AG04450 (cell line): ENCODE data around the gene NEDD4. TPM values are rescaled to one million over a fixed set of nuclear protein-coding genes. Genes with fewer than 3 reads are reported as not detected.

Experiments
- CTCF ChIA-PET: fragments of 300-600, 350-600 bp; formaldehyde crosslinking; extraction: SDS; loops from one replicate; lab custom pipeline; 2022; ENCODE audit warnings: antibody characterized with exemption, inconsistent platforms; lab: Charles Lee
- POLR2A ChIA-PET: fragments of 350-600 bp; formaldehyde crosslinking; extraction: SDS; loops from one replicate; lab custom pipeline; 2021; ENCODE audit warnings: antibody characterized with exemption, inconsistent platforms; lab: Yijun Ruan, JAX
- DNase-seq: peaks from one replicate; pipeline ENCODE4 v3.0.0-alpha.2; 2011; ENCODE audit warnings: low read depth, low spot score
- H3K27ac ChIP-seq: one replicate; pipeline ENCODE4 v1.5.1; 2012; ENCODE audit warnings: low read depth, low read length, control low read depth
- H3K27me3 ChIP-seq: one replicate; pipeline ENCODE4 v1.6.0; 2012; ENCODE audit warnings: low read length; ENCODE audit not compliant: control insufficient read depth, insufficient read depth
- H3K4me3 ChIP-seq: 2 replicates; pipeline ENCODE4 v1.5.1; 2011; ENCODE audit warnings: mild to moderate bottlenecking, low read depth, low read length, control low read depth
- H3K9me3 ChIP-seq: 2 replicates; pipeline ENCODE4 v1.5.1; 2012; ENCODE audit warnings: low read length; ENCODE audit not compliant: control insufficient read depth, insufficient read depth
- polyA minus RNA-seq: library from RNA; depleted of rRNA, polyadenylated mRNA; stranded (reverse); fragments of >200 nt; gene quantifications from 2 replicates; pipeline ENCODE4 v1.2.3, GENCODE V29; 2011; rRNA and poly(A)+ RNA removed
- polyA plus RNA-seq: library from polyadenylated mRNA; depleted of rRNA; stranded (reverse); fragments of >200 nt; gene quantifications from 2 replicates; pipeline ENCODE4 v1.2.3, GENCODE V29; 2011; rRNA removed
- TF ChIP-seq, protein P1 (sequence below): IDR thresholded peaks from 2 replicates; pipeline ENCODE4 v1.5.1; 2011; ENCODE audit warnings: low read depth, low read length, control low read depth, inconsistent platforms

NEDD4 gene
- polyA plus RNA-seq (41.7 and 57.8 TPM in 2 replicates), polyA minus RNA-seq (40.0 and 65.7 TPM in 2 replicates)

DNA sequence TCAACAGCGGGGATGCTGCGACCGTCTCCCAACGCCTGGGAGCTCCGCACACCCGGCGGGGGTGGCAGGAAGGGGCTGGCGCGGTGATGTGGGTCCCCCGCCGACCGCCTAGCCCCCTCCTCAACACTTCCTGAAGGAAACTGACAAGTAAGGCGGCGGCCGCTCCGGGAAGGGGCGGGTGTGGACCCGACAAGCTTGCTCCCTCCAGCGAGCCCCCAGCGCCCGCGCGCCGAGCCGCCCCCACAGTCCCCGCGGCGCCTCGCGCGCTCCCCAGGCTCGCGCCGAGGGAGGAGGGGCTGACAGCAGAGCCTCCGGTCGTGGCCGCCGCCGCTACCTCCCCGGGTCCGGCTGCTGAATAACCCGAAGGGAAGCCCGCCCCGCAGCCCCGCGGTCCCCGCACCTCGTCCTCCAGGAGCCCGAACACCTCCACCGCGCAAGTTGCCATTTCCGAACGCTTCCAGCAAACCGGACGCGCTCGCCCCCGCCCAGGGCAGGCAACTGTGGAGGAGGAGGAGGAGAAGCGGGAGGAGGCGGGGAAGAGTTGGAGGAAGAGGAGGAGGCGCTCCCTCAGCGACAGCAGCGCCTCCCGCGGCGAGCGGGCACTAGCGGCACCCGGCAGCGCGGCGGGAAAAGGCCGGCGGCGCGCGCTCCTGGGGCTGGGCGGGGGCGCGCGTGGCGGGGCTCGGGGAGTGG is at the start of gene NEDD4:
Gene NEDD4 (minus strand): TSS at position 502 of the 693 bp plus-strand sequence. CDS start 57 bp downstream, at position 445.
- H3K4me3 ChIP-seq = peak within 1 kb of the TSS; percentile 78
- CTCF ChIA-PET = interaction anchor here (0.7 to 2.7 kb wide), 15 partner anchors 8 to 435 kb away, joined by 3 to 16 read pairs (median 4); no protein-coding TSS in a partner anchor

DNA sequence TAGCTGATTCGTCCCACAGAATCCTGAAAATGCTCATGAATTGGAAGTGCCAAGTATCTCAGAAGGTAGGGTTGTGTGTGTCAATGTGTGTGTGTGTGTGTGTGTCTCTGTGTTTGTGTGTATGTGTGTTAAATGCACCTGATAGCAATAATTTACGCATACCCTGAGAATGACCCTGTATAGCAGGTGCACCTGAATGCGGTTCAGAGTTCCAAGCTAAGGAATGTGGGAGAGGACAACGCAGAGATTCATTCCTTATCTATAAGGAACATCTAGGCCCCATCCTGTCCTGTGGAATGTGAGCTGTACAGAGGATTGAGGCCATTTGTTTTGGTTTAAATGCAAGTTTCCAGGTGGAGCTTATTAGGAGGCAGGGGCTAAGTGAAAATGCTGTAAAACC is 49.1 kb upstream of the NEDD4 start:
- no peak for DNase-seq
- Histone ChIP-seq H3K9me3 (no peaks in the 10 kb centered on the region), H3K4me3 (no peak overlapping the region), H3K27me3 (no peaks in the 10 kb centered on the region), H3K27ac (no peak overlapping the region)
- ChIA-PET CTCF (interaction anchor here (4.5 kb wide), 1 partner anchor 10 kb away, joined by 25 read pairs; no protein-coding TSS in a partner anchor), POLR2A (no interaction called here)
- TF ChIP-seq, protein P1, sequence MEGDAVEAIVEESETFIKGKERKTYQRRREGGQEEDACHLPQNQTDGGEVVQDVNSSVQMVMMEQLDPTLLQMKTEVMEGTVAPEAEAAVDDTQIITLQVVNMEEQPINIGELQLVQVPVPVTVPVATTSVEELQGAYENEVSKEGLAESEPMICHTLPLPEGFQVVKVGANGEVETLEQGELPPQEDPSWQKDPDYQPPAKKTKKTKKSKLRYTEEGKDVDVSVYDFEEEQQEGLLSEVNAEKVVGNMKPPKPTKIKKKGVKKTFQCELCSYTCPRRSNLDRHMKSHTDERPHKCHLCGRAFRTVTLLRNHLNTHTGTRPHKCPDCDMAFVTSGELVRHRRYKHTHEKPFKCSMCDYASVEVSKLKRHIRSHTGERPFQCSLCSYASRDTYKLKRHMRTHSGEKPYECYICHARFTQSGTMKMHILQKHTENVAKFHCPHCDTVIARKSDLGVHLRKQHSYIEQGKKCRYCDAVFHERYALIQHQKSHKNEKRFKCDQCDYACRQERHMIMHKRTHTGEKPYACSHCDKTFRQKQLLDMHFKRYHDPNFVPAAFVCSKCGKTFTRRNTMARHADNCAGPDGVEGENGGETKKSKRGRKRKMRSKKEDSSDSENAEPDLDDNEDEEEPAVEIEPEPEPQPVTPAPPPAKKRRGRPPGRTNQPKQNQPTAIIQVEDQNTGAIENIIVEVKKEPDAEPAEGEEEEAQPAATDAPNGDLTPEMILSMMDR = no peak

More for the DNA sequence above, at the start of gene NEDD4:
- POLR2A ChIA-PET = interaction anchor here (0.6 to 1.0 kb wide), 2 partner anchors 75 to 242 kb away, joined by 3 read pairs; no protein-coding TSS in a partner anchor
- Histone ChIP-seq H3K27me3 (no peaks in the 10 kb centered on the region), H3K9me3 (no peaks in the 10 kb centered on the region), H3K27ac (peak within 1 kb of the TSS; percentile 86)
- TF ChIP-seq, protein P1 = peak; percentile 58
- DNase-seq = peak; percentile 61

- no peaks in the 10 kb centered on the region for H3K9me3 ChIP-seq
- no peak overlapping the region for H3K27ac ChIP-seq
- no peak for DNase-seq
- no peaks in the 10 kb centered on the region for H3K27me3 ChIP-seq
- H3K4me3 ChIP-seq = no peak overlapping the region
- CTCF ChIA-PET = interaction anchor here (4.5 kb wide), 1 partner anchor 10 kb away, joined by 25 read pairs; no protein-coding TSS in a partner anchor
- TF ChIP-seq, protein P1 = no peak
- POLR2A ChIA-PET = no interaction called here
Measured at GRCh38 chr15:56042031-56042430, 48.6 kb upstream of the NEDD4 start.

- POLR2A ChIA-PET = interaction anchor here (1.2 kb wide), 1 partner anchor 632 kb away, joined by 3 read pairs; the partner anchor contains the start of genes CCPG1 and PIERCE2
- CTCF ChIA-PET = interaction anchor here (1.4 to 4.5 kb wide), 3 partner anchors 12 to 194 kb away, joined by 3 to 25 read pairs (median 3); no protein-coding TSS in a partner anchor
- H3K27ac ChIP-seq = peak overlapping the region; percentile 94
- TF ChIP-seq, protein P1 = no peak
- no peak overlapping the region for H3K4me3 ChIP-seq
- no peaks in the 10 kb centered on the region for H3K27me3 ChIP-seq
- H3K9me3 ChIP-seq = no peaks in the 10 kb centered on the region
- DNase-seq = peak; percentile 92
Measured at GRCh38 chr15:56040081-56041035, 46.9 kb upstream of the NEDD4 start.
